HG03469 (cell line): ENCODE results near the gene UPK1A.
A peak's percentile ranks its signal among the peaks of the same experiment; 100 is the strongest.
"Not testable (repeated sequence)": the region's sequence is repeated elsewhere in the genome, so short reads cannot be mapped to it uniquely, and the experiment has no call there.

ENCODE experiments used
- ATAC-seq: cut with Tn5 transposase; IDR thresholded peaks from one replicate; pipeline ENCODE4 v1.9.1; 2021; ENCODE audit warnings: mild to moderate bottlenecking, moderate library complexity, moderate number of reproducible peaks; ENCODE audit not compliant: unreplicated experiment

The UPK1A gene

DNA sequence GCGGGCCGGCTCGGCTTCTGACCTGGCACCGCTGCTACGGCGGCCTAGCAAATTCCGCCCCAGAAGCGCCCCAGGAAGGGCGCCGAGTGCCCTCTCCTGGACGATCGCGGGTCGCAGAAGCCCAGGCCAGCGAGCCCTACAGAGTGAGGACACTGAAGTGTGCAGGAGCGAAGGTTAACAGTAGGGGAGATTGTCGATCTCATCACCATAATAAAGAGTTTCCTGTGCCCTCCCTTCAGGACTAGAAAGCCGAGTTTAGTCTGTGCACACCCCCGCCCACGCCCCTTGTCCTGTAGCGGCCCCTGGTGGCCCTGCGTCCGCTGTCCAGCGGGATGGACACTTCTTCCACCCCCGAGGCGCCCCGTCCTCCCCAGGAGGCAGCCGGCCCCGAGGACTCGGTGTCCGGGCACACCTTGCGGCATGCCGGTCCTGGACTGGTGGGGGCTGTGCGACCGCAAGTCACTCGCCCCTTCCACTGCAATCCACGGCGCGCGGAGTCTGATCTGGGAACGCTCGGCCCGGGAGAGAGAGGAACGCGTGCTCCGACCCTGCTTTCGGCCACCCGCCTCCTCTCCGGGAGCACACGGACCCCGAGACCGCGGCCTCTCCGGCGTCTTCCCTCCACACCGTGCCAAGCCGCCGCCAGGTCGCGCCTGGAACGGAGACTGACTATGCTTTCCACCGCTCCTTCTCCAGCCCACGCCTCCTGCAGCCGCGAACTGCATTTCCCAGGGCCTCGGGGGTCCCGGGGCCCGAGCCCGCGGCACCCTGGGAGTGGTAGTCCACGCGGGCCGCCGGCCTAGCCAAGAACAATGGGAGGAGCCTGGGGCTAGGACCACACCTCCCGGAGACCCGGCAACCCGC is 50.7 kb downstream of the UPK1A start:
- peak; percentile 34 for ATAC-seq

DNA sequence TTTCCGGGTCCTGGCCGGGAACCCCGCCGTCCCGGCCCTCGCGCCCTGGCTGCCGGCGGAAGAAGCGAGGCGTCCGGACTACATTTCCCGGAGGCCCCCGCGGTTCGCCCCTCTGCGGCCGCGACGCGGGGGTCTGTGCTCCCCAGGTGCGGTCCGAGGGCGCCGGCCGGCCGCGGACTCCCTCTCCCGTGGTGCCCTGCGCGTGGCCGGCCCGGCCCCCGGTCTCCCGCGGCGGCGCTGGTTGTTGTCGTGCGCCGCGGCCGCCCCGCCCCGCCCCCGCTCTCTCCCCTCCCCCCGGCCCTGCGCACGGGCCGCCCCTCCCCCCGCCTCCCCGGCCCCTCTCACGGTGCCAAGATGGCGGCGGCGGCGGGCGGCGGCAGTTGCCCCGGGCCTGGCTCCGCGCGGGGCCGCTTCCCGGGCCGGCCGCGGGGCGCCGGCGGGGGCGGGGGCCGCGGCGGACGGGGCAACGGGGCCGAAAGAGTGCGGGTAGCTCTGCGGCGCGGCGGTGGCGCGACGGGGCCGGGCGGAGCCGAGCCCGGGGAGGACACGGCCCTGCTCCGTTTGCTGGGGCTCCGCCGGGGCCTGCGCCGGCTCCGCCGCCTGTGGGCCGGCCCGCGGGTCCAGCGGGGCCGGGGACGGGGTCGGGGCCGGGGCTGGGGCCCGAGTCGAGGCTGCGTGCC is 51.5 kb downstream of the UPK1A start, which contains the start of gene KMT2B:
KMT2B (plus strand) TSS at position 339 of the 680 bp plus-strand sequence; CDS start at position 355, 16 bp downstream.
- ATAC-seq = peak; percentile 28

DNA sequence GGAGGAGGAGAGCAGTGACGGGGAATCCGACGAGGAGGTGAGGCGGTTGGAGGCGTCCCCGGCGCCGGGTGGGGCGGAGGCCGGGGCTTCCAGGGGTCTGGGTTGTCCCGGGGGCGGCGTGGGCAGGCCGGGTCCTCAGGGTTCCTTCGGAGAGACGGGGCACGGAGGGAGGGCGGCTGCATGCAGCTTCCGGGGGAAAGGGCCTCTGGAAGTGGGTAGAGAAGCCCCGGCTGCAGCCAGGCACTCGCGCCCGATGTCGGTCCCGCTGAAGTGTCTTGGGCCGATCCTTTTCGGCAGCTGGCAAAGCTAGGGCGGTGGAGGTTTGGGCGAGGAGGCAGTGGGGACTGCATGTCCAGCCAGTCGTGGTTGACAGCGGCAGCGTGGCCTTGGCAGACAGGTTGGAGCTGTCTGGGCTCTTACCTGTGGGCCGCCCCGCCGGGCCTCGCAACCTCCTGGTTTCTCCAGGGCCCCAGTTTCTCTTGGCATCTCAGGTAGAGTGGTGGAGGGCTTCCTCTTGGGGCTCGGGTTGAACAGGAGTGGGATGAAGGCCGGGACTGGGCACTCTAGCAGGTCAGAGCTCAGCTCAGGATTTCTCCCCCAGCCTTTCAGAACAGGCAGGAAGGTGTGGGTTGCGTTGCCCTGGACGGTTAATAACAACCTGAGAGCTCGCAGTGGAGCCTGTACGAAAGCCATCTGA is 52.2 kb downstream of the UPK1A start:
- ATAC-seq = no peak

GRCh38 chr19:35719402-35720162 is 53.3 kb downstream of the UPK1A start:
- ATAC-seq = no peak

GRCh38 chr19:35720163-35720524 is 53.8 kb downstream of the UPK1A start:
- no peak for ATAC-seq

- no peak for ATAC-seq
These were observed 54.3 kb downstream of the UPK1A start for GRCh38 chr19:35720648-35721047.

- no peak for ATAC-seq
These were observed 55.1 kb downstream of the UPK1A start for GRCh38 chr19:35721374-35721773.

DNA sequence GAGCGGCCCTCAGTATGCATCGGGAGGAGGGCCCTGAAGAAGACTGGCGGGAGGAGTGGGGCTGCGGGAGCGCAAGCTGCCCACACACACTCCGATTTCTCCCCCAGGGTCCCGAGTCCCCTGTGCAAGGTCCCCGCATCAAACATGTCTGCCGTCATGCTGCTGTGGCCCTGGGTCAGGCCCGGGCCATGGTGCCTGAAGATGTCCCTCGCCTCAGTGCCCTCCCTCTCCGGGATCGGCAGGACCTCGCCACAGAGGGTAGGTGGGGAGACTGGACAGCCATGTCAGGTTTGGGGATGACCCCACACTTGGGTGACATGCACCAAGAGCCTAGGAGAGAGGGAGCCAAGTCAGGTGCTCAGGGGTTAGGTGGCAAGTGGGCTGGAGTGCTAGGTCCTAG is 56.1 kb downstream of the UPK1A start:
- no peak for ATAC-seq

- ATAC-seq = no peak
These were observed 56.6 kb downstream of the UPK1A start for GRCh38 chr19:35722897-35723296.

DNA sequence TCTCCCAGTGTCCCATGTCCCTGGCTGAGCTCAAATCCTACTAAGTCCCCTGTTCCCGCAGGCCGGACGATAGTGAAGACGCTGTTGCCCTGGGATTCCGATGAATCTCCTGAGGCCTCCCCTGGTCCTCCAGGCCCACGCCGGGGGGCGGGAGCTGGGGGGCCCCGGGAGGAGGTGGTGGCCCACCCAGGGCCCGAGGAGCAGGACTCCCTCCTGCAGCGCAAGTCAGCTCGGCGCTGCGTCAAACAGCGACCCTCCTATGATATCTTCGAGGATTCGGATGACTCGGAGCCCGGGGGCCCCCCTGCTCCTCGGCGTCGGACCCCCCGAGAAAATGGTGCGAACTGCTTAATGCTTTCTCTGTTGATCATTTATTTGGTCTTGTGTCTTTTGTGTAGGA is 57.4 kb downstream of the UPK1A start:
- ATAC-seq = no peak

GRCh38 chr19:35724132-35724531 is 57.8 kb downstream of the UPK1A start:
- not testable (repeated sequence) for ATAC-seq

GRCh38 chr19:35724560-35724959 is 58.2 kb downstream of the UPK1A start:
- no peak for ATAC-seq

DNA sequence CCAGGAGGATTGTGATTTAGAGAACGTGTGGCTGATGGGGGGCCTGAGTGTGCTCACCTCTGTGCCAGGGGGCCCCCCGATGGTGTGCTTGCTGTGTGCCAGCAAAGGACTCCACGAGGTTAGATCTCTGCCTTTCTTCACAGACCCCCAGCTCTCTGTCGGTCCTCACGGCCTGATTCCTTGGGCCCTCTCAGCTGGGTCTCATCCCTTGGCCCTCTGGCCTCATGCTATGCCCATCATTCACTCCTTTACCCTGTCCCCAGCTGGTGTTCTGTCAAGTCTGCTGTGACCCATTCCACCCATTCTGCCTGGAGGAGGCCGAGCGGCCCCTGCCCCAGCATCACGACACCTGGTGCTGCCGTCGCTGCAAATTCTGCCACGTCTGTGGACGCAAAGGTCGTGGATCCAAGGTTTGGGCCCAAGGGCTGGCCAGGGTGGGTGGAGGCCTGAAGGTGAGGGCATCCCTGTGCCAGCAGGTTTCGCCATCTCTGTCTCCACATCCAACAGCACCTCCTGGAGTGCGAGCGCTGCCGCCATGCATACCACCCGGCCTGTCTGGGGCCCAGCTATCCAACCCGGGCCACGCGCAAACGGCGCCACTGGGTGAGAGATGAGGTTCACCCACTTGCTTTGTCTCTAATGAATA is 59.0 kb downstream of the UPK1A start:
- no peak for ATAC-seq

GRCh38 chr19:35727053-35727955 is 61.0 kb downstream of the UPK1A start:
- ATAC-seq = no peak
